Fibroblast of skin of back (primary cell): Measurements from ENCODE around the gene P4HA1.

Experiments
- DNase-seq: peaks from one replicate; pipeline ENCODE4 v3.0.0-alpha.2; 2013

P4HA1 gene

DNA sequence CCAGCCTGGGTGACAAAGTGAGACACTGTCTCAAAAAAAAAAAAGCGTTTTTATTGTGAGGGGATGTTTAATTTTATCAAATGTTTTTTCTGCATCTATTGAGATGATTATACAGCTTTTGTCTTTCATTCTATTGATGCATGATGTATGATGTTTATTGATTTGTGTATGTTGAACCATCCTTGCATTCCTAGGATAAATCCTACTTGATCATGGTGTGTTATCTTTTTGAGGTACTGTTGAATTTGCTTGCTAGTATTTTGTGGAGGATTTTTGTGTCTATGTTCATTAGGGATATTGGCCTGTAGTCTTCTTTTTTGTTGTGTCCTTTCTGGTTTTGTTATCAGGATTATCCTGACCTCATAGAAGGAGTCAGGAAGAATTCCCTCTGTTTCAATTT lies 119.8 kb downstream of the P4HA1 start:
- no peak for DNase-seq
